HG02885 (cell line): ENCODE data around the gene AQP1.

Experiments used
- ATAC-seq: cut with Tn5 transposase; IDR thresholded peaks from one replicate; pipeline ENCODE4 v1.9.1; 2021; ENCODE audit warnings: mild to moderate bottlenecking; ENCODE audit not compliant: unreplicated experiment, poor library complexity

Gene AQP1

DNA sequence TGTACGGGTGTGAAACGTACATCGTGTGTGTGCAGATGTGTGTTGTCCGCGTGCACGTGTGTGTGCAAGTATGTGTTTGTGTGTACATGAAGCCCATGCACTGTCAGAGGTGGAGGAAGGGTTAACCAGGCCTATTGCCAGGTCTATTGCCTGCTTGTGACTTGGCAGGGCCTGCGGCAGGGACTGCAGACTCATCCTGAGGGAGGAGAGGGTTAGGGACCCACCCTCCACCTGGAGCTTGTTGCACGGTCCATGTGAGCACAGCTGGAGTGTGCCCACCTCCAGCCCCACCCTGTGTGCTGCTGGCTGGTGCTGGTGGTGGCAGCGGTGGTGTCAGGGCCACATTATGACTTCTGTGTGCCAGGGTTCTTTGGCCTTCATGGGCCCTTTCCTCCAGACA is 7.1 kb upstream of the AQP1 start:
- ATAC-seq = no peak

DNA sequence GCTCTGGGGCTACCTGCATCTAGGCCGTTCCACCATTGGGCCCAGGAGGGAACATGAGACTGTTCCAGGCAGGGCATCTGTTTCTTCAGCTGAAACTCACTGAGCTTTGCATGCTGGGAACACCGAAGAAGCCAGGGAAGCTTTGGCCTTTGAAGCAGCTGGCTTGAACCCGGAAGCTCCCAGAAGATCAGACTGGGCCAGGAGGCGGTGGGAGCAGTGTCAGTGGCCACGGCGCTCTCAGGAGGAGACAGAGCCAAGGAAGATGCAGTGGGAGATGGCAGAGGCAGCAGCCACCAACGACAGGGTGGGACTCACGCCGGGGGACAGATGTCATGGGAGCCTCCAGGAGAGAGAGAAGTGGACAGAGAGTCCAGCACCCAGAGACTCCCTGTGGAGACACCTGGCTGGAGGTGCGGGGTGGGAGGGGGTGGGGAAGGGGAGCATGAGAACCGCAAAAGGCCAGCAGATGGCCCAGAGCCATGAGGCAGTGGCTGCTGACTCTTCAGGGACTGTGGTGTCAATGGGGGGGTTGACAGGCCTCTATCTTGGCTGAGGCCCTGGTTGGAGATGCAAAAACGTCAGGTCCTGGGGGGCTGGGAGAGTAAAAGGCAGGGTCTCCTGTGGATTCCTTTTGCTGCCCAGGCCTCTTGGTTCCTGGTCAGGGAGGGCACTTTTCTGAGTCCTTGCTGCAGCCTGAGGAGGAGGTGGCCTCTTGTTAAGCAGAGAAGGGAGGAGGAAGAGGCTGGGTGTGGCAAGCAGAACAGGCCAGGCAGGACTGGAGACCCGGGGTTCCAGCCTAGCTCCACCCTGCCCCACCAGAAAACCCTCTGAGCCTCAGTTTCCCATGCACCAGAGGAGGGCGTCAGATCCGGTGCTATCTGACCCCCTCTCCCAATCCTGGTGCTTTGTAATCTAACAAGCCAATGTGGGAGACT is 6.3 kb upstream of the AQP1 start:
- ATAC-seq = no peak

DNA sequence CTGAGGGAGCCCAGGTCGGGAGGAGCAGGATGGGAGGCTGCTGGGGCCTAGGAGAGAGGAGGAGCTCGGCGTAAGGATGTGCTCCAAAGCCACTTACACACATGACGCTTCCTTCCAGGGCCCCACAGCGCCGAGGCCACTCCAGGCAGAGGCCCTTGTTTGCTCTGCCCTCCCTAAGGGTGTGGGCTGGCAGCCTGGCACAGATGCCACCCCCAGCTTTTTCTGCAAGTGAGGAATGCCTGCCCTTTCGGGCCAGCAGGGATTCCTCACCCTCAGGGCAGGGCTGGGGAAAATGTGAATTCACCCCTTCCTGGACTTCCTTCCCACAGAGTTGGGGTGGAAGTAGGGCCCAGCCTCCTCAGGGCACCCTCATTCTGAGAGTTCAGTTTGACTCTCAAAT is 5.6 kb upstream of the AQP1 start:
- ATAC-seq = no peak

DNA sequence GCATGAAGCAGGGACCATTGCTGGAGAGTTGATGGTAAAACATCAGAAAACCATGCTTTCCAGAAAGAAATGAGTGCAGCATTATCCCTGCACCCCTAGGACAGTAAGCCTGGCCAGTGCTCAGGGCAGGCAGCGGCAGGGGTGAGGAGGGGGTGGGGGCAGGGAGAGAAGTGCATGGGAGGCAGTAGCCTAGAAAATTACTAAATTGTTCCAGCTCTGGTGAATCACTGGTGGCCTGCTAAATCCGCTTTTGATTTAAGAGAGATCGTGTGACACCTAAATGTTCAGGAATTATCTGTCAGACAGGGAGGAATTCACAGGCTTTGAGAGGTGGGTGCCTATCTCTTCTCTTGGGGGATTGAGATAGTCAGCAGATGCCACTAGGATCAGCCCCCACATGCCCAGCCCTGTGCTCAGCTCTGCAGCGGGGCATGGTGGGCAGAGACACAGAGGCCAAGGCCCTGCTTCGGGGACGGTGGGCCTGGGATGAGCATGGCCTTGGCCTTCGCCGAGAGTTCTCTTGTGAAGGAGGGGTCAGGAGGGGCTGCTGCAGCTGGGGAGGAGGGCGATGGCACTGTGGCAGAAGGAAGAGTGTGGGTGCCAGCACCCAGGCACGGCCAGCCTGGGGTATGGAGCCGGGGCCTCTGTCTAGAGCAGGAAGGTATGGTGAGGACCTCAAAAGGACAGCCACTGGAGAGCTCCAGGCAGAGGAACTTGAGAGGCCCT is 5.0 kb upstream of the AQP1 start:
- ATAC-seq = no peak

DNA sequence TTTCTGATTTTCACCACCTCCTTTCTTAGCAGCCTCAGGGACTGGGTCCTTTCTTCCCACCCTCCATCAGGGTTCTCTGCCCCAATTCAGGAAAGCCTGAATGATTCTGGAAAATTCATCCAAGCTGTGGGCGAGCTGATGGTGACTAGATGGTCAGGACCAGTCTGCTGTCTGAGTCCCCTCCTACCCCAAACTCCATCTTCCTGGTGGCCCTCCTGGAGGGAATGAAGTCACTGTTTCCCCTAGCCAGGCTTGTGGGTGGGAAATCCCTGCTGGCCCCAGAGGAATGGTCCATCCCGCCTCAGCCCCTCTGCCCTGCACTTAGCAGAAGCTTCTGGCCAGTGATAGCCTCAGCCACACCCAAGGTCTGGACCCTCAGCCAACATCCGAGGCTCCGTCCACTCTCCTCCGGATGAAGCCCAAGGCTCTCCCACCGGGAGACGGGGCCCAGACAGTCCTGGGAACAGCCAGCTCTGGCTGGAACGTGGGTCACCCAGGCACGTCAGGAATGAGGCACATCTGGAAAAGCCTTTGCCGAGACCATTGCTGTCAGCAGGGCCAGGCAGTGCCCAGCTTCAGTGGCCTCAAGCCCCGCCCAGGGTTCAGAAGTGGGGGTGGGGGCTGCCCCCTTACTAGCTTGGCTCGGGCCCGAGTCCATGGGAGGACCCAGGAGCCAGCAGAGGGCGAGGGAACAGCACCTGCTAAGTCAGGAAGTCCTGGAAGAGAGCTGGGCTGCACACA is 4.0 kb upstream of the AQP1 start:
- no peak for ATAC-seq

DNA sequence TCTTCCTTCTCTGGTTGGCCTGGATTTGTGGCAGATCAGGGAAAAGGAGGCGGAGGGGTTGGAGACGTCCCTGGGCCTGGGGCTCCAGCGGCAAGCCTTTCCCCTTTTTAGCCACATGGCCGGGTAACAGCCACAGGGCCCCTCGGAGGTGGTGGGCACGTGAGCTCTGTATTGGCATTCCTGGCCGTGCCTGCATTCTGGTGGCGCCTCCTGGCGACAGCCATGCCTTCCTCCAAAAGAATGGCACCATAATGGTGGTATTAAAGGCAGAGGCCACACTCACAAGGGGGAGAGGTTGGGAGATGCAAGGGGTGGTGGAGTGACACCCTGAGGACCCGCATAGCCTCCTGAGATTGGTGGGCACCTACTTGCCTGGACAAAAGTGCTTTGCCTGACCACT is 3.0 kb upstream of the AQP1 start:
- no peak for ATAC-seq

DNA sequence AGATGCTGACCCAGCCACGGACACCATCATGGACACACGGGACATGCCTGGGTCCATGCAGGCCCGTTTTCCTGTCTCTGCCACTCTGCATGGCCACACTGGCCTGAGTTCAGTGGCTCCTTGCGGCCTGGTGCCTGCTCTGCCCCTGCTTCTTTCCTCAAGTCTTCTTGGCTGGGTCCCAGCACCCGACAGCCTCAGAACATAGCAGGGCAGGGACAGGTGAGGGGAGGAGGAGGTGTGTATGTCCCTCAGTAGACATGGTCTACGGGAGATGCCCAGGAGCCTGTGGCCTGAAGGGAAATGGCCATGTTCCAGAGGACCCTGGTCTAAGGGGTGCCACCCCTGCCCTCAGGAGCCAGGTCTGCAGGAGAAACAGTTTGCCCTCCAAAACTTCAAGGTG is 2.2 kb upstream of the AQP1 start:
- no peak for ATAC-seq

DNA sequence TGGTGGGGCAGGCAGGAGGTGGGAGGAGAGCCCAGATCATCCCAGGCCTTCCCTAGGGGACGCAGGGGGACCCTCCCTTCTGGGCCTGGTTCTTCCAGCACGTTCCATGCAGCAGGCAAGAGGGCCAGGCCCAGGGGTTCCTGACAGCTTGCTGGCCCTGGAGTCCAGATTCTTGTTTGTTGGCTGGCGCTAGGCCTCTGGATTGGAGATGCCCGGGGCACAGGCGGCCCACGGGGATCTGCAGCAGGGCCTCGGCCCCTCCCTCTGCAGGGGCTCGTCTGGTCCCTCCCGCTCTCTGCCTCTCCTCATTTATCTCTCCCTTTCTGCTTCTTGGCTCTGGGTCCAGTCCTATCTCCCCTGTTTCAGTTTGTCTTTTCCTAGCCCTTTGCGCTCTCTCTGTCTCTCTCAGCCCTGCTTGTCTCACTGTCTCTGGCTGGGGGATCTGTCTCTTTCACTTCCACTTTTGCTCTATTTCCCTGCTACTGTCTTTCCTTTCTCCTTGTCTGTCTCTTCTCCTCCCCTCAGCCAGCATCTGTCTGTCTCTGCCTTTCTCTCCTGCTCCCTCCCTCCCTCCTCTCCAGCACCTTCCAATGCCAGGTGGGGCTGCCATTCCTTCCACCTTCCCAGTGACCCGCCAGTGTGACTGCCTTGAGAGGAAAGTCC is 1.1 kb upstream of the AQP1 start:
- no peak for ATAC-seq

DNA sequence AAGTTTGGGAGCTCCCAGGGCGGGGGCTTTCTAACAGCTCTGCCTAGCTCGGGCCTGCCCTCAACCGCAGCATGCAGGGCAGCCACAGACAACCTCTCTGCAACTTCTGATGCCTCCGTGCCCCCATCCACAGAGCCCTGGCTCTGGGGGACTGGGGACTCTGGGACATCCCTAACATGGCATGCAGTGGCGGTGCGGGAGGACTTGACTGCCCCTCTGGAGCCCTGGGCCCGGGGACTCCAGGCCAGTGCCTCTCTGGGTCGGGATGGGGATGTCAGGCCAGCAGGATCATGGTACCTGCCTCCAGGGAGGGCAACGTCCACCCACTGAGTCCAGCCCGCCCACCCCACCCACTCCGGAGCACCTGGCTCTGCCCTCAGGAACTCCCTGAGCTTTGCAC is 520 bp upstream of the AQP1 start:
- no peak for ATAC-seq

DNA sequence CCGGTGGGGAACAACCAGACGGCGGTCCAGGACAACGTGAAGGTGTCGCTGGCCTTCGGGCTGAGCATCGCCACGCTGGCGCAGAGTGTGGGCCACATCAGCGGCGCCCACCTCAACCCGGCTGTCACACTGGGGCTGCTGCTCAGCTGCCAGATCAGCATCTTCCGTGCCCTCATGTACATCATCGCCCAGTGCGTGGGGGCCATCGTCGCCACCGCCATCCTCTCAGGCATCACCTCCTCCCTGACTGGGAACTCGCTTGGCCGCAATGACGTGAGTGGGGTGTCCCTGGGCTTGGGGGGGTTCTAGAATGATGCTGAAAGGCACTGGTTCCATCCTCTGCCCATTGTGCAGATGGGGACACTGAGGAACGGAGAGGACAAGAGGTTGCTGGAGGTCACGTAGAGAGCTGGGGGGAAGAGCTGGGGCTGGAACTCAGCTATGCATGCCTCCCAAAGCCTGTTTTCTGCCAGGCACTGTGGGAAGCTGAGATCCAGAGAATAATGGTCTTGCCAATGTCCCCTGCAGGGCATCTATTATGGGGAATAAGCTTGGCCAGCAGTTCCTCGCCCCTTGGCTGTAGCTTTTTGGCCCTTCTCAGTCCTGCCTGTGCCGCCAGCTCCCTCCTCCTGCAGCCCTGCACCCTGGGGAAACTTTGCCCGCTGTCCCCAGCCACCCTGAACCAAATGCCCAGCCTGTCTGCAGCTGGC is 523 bp downstream of the AQP1 start:
- no peak for ATAC-seq

DNA sequence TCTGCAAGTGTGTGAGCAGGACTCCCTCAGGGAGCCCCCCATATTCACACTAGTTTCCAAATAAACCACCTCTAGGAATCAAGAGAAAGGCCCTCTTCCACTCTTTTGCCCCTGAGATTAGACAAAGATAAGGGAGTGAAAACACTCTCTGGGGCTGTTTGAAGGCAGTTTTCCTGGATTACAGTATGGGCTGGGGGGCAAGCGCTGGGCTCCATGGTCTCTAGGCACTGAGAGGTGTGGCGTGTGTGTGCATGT is 1.0 kb downstream of the AQP1 start:
- no peak for ATAC-seq

DNA sequence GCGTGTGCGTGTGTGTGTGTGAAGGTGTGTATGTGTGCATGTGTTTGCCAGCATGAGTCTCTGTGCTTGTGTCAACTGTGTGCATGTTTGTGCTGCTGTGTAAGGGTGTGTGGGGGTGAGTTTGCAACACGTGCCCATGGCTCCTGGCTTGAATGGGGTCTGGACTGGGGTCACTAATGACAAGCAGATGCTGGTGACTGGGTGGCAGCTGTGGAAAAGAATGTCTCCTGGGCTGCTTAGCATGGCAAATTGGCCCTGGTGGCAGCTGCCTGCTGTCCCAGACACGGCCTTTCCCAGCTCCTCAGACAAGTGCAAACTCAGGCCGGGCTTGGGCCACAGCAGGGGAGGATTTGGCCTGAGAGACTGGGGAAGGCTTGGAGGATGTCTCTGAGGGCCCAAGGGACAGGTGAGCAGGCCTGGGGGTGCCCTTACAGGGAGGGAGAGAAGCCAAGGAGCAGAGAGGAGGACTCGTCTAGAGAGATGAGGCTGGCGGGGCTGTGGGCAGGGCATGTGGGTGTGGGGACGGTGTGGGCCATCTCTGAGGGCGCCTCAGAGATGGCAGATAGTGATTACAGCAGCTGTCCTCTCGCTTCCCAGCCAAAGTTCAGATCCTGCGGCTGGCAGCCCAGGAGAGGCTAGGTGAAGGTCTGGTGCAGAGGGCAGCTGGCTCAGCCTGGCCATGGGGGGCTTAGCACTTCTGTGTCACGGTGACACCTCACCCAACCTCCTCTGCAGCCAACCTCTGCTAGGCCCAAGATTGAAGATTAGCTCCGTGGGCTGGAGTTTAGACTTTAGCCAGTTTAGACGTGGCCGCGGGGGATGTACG is 1.5 kb downstream of the AQP1 start:
- ATAC-seq = no peak

DNA sequence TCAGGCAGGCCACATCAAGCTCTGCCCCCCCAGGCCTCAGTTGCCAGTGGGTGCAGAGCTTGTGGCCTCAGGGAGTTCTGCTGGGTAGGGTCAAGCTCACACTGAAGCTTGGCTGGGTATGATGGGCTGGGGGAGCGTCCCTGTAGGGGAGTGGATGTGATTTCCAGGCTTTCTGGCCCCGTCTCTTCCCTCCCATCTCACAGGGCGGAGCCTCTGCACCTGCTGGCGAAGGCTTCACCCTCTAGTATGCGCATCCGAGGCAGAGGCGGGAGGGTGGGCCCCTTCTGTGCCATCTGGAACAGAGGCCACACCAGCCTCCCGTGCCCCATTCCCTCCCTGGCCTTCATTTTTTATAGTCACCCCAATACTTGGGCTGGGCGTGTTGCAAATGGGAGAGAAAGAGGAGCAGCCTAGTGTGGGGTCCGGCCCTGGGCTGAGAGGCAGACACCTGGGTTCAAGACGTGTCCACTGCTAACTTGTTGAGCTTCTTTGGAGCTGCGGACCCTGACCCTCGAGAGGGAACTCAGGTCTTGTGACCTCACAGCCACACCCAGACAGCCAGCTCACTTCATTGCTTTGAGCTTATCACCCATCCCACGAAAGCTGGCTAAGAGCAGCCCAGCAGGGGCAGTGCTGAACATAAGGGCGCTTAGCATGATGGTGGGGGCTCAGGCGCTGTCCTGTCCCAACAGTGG is 2.3 kb downstream of the AQP1 start:
- ATAC-seq = no peak

DNA sequence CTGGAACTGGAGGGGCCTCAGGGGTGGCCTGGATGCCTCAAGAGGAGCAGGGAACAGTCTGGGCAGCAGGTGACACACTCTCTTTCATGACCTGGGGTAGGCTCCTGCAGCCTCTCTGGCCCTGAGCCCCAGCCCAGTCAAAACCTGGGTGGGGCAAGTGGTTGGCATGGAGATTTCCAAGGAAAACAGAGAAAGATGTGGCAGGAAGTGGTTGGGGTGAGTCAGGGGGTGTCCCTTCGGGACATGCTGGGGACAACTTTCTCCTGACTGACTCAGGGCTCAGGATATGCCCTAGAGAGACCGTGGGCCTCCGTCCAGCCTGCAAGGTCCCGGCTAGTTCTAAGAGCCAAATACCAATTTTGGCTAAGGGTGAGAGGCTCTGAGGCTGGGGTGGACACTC is 2.9 kb downstream of the AQP1 start:
- no peak for ATAC-seq

DNA sequence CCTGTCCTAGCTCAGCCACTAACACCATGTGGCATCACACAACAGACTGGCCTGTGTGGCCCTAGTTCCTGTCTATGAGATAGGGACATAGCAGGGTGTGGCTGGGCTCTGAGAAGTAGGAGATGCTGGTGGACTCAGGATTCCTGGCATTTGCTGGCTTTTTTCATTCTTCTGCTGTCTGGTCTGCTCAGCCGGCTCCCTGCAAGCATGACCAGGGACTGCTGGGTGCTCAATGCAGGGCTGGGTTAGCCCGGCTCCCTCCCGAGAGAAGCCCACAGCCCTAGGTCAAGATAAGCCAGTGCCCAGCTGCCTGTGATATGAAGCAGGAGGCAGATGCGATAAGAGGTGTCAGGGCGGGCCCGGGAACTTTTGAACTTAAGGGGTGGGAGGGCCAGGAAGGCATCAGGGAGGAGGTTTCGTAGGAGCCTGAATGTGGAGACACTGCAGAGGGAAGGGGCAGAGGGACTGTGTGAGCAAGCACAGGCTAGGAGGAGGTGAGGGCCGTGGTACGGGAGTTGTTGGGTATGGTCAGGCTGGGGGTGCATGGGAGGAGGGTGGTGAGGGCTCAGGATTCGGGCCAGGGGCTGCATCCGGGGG is 3.5 kb downstream of the AQP1 start:
- no peak for ATAC-seq

DNA sequence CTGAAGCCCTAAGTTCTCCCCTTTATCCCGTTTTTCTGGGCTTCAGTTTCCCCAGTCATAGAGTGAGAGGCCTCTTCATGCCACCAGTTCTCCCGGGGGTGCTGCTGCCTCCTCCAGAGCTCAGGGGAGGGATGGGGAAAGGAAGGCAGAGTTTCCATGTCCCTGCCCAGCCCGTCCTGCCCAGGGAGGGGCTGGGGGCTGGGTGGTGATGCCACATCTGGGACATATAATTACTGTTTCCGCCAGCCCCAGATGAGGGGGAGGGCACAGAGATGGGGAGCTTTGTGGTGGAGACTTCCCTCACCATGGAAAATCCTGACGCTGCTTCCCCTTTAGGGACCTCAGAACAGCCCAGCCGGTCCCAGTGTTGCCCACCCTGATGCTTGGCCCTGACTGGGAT is 4.1 kb downstream of the AQP1 start:
- ATAC-seq = no peak

DNA sequence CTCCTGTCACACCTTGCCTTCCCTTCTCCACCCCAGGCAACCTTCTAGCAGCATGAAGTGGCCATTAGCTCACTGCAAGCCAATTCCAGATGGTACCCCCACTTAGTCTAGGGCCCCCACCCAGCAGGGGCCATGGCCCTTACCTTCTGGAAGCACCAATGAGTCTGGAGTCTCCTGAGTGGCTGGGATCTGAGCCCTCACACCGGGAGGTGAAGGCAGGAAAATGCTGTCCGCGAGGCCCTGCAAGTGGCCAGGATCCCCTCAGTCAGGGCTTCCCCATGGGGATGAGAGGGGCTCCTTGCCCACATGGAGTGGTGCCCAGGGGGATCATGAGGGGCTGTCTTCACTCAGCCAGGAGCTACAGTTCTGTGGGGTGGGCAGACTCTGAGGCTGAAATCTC is 4.6 kb downstream of the AQP1 start:
- ATAC-seq = no peak

DNA sequence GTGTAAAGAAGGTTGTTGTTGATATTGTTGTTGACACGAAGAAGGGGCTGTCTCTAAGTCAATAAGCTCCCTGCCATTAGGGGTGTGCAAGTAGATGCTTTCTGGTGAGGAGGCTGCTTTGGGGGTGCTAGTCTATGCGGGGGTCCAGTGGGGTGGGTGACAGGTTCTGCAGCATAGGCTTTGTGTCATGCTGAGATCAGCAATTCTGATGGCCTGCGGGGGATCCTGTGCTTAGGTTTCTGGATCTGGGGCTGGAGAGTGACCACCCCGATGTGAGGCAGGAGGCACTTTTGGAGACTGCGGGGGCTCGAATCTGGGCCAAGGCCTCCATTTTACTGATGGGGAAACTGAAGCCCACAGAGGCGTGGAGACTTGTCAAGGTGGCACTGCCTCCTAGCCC is 5.1 kb downstream of the AQP1 start:
- ATAC-seq = no peak
